ENCODE data around the gene CYP46A1. TPM values are rescaled to one million over a fixed set of nuclear protein-coding genes. Genes with fewer than 3 reads are reported as not detected.

Gene CYP46A1
- total RNA-seq, 1 experiment from 2014 or later: 0.59 TPM

DNA sequence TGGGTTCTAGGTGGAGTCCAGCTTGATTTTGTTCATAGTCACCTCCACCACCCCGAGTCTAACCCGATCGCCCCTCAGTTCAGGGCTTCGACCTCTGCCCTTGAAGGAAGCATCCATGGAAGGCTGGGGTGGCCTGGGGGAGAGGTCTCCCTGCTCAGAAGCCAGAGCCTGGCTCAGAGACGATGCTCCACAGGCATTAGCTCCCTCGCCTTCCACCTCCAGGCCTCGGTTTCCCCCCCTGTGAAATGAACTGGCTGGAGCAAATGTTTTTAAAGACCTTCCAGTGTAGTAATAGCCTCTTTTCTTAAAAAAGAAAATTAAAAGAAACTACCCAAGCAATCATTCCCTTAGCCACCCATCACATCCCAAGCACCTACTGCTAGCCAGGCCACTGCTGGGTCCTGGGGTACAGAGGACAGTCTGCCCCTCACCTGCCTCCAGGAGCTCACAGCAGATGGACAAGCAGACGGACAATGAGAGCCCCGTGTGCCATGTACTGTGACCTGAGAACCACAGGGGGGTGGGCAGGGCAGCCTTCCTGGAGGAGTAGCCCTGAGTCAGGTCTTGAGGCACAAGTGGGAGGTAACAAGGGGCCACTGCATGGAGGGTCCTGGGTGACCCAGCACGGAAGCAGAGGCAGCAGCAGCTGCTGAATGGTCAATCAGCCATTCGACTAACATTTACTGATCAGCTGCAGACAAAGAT is 66.8 kb downstream of the CYP46A1 start:
- DNase-seq: no peak

More for the DNA sequence above, 66.8 kb downstream of the CYP46A1 start:
- no peak overlapping the region for H3K4me2 ChIP-seq (ENCODE audit: insufficient read depth, insufficient read length, low read length)
- H3K23me2 ChIP-seq (ENCODE audit: insufficient read length, low read depth, low read length, poor library complexity, severe bottlenecking): no peaks in the 10 kb centered on the region
- H3K4me1 ChIP-seq (ENCODE audit: insufficient read depth, low read length): peaks cover 3% of the 10 kb centered on the region; the same call in 1 of the 2 replicates
- H3K9ac ChIP-seq (ENCODE audit: extremely low read depth, insufficient read length, low read length): no peak overlapping the region
- H4K5ac ChIP-seq (ENCODE audit: insufficient read length, low read depth, low read length): no peak overlapping the region
- no peak overlapping the region for H2AFZ ChIP-seq (ENCODE audit: low read length)
- no peak overlapping the region for H3K56ac ChIP-seq (ENCODE audit: insufficient read length, low read depth, low read length)
- no peak overlapping the region for H4K8ac ChIP-seq (replicated peaks; ENCODE audit: insufficient read length, low read depth, low read length)
- H3K4me3 Mint-ChIP-seq: no peak overlapping the region
- no peaks in the 10 kb centered on the region for H3K79me1 ChIP-seq (ENCODE audit: insufficient read depth, low read depth, low read length, poor library complexity, severe bottlenecking)
- no peaks in the 10 kb centered on the region for H3K79me2 ChIP-seq (ENCODE audit: insufficient read depth, low read length)
- H3K36me3 Mint-ChIP-seq (ENCODE audit: insufficient read depth in 1 of 3, low read depth in 3 of 3): no peaks in the 10 kb centered on the region
- peaks cover 11 to 19% of the 10 kb centered on the region in 2 experiments for H3K4me1 Mint-ChIP-seq
- H2BK20ac ChIP-seq (ENCODE audit: low read depth, low read length, poor library complexity, severe bottlenecking): no peak overlapping the region
- no peak overlapping the region for H3K4ac ChIP-seq (ENCODE audit: low read depth, low read length)
- no peaks in the 10 kb centered on the region for H3K9me3 Mint-ChIP-seq
- H3K27ac ChIP-seq (ENCODE audit: insufficient read length, low read depth, low read length): no peak overlapping the region
- no peak overlapping the region for H2BK12ac ChIP-seq (ENCODE audit: insufficient read length, low read depth, low read length)
- no peak overlapping the region for H4K91ac ChIP-seq (ENCODE audit: insufficient read length, low read depth, low read length)
- peaks cover 20% of the 10 kb centered on the region for H3K27me3 Mint-ChIP-seq (ENCODE audit: low read depth)
- peak overlapping the region in 1 of 3 experiments; percentile 14; a peak in 1 of 7 replicates for H3K27ac Mint-ChIP-seq
- no peaks in the 10 kb centered on the region for H4K20me1 ChIP-seq (ENCODE audit: control insufficient read depth, insufficient read depth, insufficient read length)
- H3K23ac ChIP-seq (ENCODE audit: insufficient read length, low read depth, low read length): no peak overlapping the region
- no peak overlapping the region for H2BK15ac ChIP-seq (ENCODE audit: low read depth, low read length)
- H3K27me3 ChIP-seq (ENCODE audit: insufficient read depth, low read length): no peaks in the 10 kb centered on the region
- no CpG with 5 or more reads among the region's 11 CpGs for WGBS (ENCODE audit: extremely low coverage, insufficient read length, low lambda C conversion rate)
- H3K18ac ChIP-seq (ENCODE audit: insufficient read length, low read depth, low read length): no peak overlapping the region
- TF ChIP-seq, protein P1, sequence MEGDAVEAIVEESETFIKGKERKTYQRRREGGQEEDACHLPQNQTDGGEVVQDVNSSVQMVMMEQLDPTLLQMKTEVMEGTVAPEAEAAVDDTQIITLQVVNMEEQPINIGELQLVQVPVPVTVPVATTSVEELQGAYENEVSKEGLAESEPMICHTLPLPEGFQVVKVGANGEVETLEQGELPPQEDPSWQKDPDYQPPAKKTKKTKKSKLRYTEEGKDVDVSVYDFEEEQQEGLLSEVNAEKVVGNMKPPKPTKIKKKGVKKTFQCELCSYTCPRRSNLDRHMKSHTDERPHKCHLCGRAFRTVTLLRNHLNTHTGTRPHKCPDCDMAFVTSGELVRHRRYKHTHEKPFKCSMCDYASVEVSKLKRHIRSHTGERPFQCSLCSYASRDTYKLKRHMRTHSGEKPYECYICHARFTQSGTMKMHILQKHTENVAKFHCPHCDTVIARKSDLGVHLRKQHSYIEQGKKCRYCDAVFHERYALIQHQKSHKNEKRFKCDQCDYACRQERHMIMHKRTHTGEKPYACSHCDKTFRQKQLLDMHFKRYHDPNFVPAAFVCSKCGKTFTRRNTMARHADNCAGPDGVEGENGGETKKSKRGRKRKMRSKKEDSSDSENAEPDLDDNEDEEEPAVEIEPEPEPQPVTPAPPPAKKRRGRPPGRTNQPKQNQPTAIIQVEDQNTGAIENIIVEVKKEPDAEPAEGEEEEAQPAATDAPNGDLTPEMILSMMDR (conservative IDR thresholded peaks at IDR 0.05): no peak
- H3K9me3 ChIP-seq (ENCODE audit: control insufficient read depth, low read depth, low read length): no peaks in the 10 kb centered on the region
- H2BK5ac ChIP-seq (ENCODE audit: insufficient read length, low read length): no peak overlapping the region
- no peak overlapping the region for H2AK5ac ChIP-seq (ENCODE audit: insufficient read length, low read length)
- no peak overlapping the region for H2BK120ac ChIP-seq (ENCODE audit: low read depth, low read length, poor library complexity, severe bottlenecking)
- H3T11ph ChIP-seq (ENCODE audit: low read length): no peak overlapping the region
- H3K14ac ChIP-seq (ENCODE audit: insufficient read depth, low read length): no peak overlapping the region

All from H9 (cell line).